ENCODE results near the gene ACTL6B.

DNA sequence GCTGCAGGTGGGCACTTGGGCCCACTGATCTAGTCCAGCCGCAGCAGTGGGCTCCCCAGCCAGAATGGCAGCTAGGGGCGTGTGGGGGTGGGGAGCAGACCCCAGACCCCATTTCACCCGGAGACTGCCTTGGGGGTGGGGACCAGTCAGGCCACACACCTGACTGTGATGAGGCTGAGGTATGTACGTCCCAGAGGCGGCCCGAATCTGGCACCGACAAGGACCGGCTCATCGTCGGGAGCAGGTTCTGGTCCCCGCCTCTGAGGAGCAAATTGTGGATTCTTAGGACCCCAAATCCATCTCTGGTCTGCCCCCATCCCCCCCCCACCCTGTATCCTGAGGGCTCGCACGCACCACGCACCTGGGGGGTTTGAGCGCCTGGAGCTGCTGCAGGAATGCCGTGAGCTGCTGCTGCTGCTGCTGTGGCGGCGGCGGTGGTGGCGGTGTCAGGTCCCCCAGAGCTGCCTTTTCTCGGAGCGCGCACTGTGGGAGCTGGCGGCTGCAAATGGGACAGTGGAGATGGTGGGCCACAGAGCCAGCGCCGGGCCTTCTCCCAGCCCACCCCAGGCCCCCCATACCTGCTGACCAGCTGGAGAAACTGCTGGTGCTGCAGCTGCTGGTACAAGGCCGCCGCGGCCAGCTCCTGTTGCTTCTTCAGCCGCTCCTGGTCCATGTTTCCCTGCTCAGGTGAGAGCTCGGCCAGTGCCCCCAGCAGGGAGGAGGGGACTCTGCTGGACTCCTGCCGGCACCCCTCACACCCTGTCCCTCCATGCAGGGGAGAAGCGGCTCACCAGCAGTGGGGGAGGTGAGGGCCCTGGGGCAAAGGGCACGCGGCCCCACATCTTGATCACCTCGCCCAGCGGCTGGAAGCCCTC, 27.6 kb upstream of the ACTL6B start:
- TF ChIP-seq EZH2 (IDR thresholded peaks at IDR 0.05) (no peak), POLR2AphosphoS5 (IDR thresholded peaks at IDR 0.05; ENCODE audit: borderline replicate concordance, low read depth, low read length) (no peak)
